ENCODE results near the gene KCNQ1. TPM values are rescaled to one million over a fixed set of nuclear protein-coding genes. Genes with fewer than 3 reads are reported as not detected.

The KCNQ1 gene
- total RNA-seq, 1 donor from 2014 or later: 0.86 TPM

- Mint-ChIP-seq H3K36me3 (ENCODE audit: low read depth) (no peaks in the 10 kb centered on the region), H3K27ac (ENCODE audit: unreplicated experiment) (no peak overlapping the region), H3K4me1 (no peaks in the 10 kb centered on the region), H3K9me3 (no peaks in the 10 kb centered on the region), H3K4me3 (no peak overlapping the region), H3K27me3 (ENCODE audit: low read depth) (peaks cover 24% of the 10 kb centered on the region)
- DNase-seq (ENCODE audit: low read depth, low spot score): no peak
- TF ChIP-seq, protein P1, sequence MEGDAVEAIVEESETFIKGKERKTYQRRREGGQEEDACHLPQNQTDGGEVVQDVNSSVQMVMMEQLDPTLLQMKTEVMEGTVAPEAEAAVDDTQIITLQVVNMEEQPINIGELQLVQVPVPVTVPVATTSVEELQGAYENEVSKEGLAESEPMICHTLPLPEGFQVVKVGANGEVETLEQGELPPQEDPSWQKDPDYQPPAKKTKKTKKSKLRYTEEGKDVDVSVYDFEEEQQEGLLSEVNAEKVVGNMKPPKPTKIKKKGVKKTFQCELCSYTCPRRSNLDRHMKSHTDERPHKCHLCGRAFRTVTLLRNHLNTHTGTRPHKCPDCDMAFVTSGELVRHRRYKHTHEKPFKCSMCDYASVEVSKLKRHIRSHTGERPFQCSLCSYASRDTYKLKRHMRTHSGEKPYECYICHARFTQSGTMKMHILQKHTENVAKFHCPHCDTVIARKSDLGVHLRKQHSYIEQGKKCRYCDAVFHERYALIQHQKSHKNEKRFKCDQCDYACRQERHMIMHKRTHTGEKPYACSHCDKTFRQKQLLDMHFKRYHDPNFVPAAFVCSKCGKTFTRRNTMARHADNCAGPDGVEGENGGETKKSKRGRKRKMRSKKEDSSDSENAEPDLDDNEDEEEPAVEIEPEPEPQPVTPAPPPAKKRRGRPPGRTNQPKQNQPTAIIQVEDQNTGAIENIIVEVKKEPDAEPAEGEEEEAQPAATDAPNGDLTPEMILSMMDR (conservative IDR thresholded peaks at IDR 0.05): no peak
Observed at GRCh38 chr11:2434506-2435255, 10.1 kb upstream of the KCNQ1 start.

GRCh38 chr11:2435288-2436012, 9.4 kb upstream of the KCNQ1 start:
- DNase-seq (ENCODE audit: low read depth, low spot score): no peak
- TF ChIP-seq, protein P1 (conservative IDR thresholded peaks at IDR 0.05): no peak
- Mint-ChIP-seq H3K4me3 (no peak overlapping the region), H3K27me3 (ENCODE audit: low read depth) (peaks cover 32% of the 10 kb centered on the region), H3K9me3 (peaks cover 3% of the 10 kb centered on the region), H3K36me3 (ENCODE audit: low read depth) (no peaks in the 10 kb centered on the region), H3K27ac (ENCODE audit: unreplicated experiment) (no peak overlapping the region), H3K4me1 (no peaks in the 10 kb centered on the region)

DNA sequence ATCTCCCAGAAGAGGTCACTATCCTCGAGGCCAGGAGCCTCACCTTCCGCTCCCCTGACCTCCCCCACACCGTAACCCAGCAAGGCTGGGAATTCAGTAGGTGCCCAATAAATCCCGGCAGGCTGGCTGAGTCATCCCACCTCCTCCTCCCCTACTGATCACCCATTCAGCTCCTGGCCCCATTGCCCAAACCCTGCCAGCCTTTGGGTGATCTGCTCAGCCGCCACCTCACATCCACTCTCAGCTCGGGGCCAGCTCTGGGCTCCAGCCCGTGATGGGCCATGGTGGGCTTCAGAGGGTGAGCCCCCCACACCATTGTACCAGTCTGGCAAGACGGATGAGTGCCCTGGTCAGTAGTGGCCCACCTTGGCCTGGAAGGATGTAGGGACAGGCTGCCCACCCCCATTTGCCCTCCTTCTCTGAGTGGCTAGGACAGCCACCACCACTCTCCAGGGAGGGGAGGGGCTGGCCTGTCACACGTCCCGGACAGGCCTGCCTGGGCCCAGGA, 8.7 kb upstream of the KCNQ1 start:
- Mint-ChIP-seq H3K27ac (ENCODE audit: unreplicated experiment) (no peak overlapping the region), H3K4me3 (no peak overlapping the region), H3K27me3 (ENCODE audit: low read depth) (peaks cover 38% of the 10 kb centered on the region), H3K4me1 (no peaks in the 10 kb centered on the region), H3K36me3 (ENCODE audit: low read depth) (no peaks in the 10 kb centered on the region), H3K9me3 (peaks cover 3% of the 10 kb centered on the region)
- TF ChIP-seq, protein P1 (conservative IDR thresholded peaks at IDR 0.05): no peak
- DNase-seq (ENCODE audit: low read depth, low spot score): no peak

DNA sequence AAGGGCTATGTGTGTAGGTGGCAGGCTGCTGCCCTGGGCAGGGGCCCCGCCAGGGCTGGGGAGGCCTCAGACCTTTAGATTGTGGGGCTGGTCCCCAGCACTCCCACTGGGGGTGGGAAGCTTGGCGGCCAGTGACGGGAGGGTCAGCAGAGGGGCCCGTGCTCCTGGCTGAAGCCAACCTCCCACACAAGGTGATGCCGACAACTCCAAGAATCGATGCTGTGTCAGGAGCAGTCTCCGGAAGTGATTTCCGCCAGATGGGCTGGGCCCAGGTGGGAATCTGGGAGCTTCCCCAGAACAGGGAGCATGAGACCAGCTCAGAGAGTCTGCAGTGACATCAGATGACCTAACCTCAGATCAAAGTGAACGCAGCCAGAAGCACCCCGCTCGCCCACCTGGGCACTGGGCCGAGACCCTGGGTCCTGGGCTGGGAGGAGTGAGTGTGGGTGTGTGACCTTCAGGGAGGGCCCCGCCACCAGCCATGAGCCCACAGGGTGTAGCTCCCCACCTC, 8.2 kb upstream of the KCNQ1 start:
- H3K36me3 Mint-ChIP-seq (ENCODE audit: low read depth): no peaks in the 10 kb centered on the region
- no peak overlapping the region for H3K4me3 Mint-ChIP-seq
- H3K27ac Mint-ChIP-seq (ENCODE audit: unreplicated experiment): no peak overlapping the region
- H3K27me3 Mint-ChIP-seq (ENCODE audit: low read depth): peaks cover 41% of the 10 kb centered on the region
- H3K9me3 Mint-ChIP-seq: peaks cover 3% of the 10 kb centered on the region
- TF ChIP-seq, protein P1 (conservative IDR thresholded peaks at IDR 0.05): no peak
- no peaks in the 10 kb centered on the region for H3K4me1 Mint-ChIP-seq
- no peak for DNase-seq (ENCODE audit: low read depth, low spot score)

- no peak overlapping the region for H3K27ac Mint-ChIP-seq (ENCODE audit: unreplicated experiment)
- no peak overlapping the region for H3K4me3 Mint-ChIP-seq
- TF ChIP-seq, protein P1 (conservative IDR thresholded peaks at IDR 0.05): no peak
- peaks cover 51% of the 10 kb centered on the region for H3K27me3 Mint-ChIP-seq (ENCODE audit: low read depth)
- DNase-seq (ENCODE audit: low read depth, low spot score): no peak
- H3K36me3 Mint-ChIP-seq (ENCODE audit: low read depth): no peaks in the 10 kb centered on the region
- peaks cover 3% of the 10 kb centered on the region for H3K9me3 Mint-ChIP-seq
- H3K4me1 Mint-ChIP-seq: no peaks in the 10 kb centered on the region
Observed at GRCh38 chr11:2437516-2437915, 7.3 kb upstream of the KCNQ1 start.
